Epidermal melanocyte (primary cell): ENCODE results near the gene SMARCC2.

ENCODE experiments used
- DNase-seq: peaks from one replicate; pipeline ENCODE4 v3.0.0; 2011; ENCODE audit warnings: low spot score; ENCODE audit not compliant: insufficient read length

SMARCC2 gene

DNA sequence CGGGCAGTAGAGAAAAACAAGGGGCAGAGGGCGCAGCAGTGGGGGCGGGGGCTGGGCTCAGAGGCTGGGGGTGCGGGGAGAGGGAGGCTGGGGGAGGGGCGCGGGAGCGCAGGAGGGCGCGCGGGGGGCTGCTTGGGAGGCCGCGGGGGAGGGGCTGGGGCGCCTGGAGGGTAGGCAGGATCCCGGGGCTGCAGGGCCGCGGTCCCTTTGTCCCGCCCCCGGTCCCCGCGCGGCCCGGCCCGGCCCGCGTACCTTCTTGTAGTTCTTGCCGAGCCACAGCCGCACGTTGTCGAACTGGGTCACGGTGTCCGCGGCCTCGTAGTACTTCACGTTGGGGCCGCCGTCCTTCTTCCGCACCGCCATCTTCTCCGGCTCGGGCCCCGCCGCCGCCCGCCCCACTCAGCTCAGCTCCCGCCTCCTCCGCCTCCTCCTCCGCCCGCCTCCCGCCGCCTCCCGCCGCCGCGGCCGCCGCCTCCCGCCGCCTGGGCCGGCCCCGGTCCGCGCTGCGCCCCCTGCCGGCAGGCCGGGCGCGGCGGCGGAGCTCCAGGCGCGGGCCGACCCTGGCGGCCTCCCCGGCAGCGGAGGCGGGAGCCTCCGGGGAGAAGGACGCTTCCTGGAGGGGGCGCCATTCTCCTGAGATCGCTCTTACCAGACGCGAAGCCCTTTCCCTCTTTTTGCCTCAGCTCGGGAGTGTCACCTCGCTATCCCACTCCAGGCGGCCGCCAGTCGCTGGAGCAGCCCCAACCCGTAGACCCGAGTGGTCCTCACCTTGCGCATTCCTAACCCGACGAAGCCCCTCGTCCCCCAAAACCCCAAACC is at the start of gene SMARCC2:
Gene SMARCC2, minus strand, starts transcription at position 385 of the 819 bp plus-strand sequence. Its CDS starts 22 bp downstream, at position 363.
- peak; percentile 86 for DNase-seq

DNA sequence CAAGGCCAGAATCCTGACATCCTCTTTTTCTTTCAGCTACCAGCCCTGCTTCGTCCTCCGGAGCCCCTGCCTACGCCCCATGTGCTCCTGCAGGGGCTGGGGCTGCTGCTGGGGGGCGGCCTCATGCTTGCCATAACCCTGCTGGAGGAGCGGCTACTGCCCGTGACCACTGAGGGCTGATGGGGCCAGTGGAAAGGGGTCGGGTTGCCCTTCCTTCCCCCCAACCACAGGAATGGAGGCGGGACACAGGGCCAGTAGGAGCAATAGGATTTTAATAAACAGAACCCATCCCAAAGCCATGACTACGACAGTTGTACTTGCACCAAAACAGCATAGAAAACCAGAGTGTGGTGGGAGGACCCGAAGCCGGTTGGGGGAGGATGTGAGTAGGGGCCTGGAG is 48.3 kb upstream of the SMARCC2 start:
- DNase-seq: no peak

DNA sequence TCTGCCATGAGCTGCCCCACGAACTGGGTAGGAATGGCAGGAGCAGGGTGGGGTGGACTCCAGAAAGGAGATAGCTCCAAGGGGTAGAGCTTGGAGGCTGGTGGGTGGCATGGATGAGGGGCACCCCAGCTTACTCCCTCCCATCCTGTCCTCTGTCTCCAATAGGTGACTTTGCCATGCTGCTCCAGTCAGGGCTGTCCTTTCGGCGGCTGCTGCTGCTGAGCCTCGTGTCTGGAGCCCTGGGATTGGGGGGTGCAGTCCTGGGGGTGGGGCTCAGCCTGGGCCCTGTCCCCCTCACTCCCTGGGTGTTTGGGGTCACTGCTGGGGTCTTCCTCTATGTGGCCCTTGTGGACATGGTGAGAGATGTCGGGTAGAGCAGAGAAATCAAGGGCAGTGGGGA is 47.7 kb upstream of the SMARCC2 start:
- DNase-seq: no peak

DNA sequence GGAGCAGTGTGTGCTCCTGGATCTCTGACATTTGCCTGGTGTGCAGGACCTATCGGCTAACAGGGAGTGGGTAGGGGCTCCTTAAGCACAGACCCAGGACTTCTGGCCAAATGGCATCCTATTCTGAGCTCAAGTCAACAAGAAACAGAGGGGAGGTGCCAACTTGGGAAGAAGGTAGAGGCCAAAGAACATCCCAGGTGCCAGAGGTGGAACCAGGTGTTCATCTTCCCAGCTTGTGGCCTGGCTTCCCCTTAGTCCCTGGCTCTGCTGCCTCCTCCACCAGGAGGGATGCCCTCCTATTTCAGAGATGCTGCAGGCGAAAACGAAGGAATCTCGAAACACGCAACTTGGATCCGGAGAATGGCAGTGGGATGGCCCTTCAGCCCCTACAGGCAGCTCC is 46.8 kb upstream of the SMARCC2 start:
- DNase-seq: no peak

DNA sequence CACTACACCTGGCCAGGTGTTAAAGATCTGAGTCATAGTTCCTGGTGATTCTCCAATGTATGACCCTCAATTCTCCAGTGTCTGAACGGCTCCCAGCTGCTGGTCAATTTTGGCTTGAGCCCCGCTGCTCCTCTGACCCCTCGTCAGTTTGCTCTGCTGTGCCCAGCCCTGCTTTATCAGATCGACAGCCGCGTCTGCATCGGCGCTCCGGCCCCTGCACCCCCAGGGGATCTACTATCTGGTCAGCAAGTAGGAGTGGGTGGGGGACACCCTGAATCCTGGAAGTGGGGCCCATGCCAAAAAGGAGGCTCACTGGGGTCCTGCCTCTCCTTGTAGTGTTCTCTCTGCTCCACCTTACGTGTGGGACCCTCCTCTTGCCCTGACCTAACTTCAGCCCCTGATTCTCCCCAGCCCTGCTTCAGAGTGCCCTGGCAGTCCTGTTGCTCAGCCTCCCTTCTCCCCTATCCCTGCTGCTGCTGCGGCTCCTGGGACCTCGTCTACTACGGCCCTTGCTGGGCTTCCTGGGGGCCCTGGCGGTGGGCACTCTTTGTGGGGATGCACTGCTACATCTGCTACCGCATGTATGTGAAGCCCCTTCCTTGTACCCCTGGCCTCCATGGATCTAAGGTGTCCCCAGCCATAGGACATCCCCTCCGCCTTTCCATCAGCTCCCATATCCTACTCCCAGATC is 45.6 kb upstream of the SMARCC2 start:
- no peak for DNase-seq

DNA sequence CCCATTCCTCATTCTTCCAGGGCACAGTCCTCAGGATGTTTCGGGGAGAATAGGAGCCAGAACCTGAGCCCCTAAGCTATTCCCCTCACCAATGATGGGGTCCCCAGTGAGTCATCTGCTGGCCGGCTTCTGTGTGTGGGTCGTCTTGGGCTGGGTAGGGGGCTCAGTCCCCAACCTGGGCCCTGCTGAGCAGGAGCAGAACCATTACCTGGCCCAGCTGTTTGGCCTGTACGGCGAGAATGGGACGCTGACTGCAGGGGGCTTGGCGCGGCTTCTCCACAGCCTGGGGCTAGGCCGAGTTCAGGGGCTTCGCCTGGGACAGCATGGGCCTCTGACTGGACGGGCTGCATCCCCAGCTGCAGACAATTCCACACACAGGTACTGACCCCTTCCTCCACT is 41.9 kb upstream of the SMARCC2 start:
- no peak for DNase-seq

DNA sequence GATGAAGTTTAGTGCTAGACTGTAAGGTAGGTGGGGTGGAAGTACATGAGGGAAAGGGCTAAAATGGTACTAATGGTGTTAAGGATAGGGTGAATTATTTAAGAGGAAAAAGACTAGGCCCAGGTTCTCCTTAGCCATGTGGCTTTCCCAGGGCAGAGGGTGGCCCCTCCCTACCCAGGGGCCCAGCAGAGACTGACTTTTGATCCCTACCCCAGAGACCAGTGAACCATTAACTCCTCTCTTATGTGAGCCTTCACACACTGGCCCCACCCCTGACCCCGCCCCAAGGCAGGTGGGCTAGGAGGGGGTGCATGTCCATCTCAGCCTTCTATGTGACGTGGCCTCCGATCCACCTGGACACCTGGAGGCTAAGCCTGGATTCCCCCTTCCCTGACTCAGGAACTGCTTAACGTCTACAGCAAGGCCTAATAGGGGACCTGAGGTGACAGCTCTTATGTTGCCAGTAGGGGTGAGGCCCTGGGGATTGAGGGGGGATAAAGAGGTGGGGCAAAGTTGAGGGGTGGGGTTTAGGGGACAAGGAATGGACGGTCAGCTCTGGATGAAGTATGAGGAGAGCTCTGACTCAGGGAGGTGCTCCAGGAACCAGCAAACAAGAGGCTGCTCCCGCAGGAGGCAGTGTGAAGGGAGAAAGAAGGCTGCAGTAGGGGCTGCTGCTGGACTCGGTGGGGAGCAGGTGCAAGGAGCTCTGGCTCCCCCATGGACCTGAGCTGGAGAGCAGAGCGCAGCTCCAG is 41.3 kb upstream of the SMARCC2 start:
- no peak for DNase-seq

DNA sequence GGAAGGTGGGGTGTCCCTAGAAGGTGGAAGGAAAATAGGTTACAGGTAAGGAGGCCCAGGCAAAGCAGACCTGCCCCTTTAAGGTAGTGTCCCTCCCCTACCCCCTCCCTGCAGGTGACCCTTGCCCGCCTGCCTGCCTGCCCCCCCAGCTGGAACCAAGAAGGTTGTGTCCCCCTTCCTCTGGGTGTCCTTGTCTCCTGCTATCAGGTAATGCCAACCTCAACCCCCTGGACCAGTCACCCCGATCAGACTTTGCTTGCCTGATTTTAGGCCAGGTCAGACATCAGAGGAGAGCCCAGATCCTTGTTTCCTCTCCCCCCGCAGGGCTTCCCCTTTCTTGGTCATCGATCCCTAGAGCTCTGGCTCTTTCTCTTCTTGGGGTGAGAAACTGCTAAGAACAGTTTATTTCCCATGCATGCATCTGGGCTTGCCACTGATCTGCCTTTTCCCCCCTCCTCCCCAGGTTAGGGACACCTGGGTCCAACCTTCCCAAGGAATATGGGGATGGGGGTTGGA is 40.7 kb upstream of the SMARCC2 start, which contains the start of gene SLC39A5:
Gene SLC39A5, plus strand, starts transcription at position 136 of the 516 bp plus-strand sequence. CDS start 1,224 bp downstream, outside the sequence.
- no peak for DNase-seq

DNA sequence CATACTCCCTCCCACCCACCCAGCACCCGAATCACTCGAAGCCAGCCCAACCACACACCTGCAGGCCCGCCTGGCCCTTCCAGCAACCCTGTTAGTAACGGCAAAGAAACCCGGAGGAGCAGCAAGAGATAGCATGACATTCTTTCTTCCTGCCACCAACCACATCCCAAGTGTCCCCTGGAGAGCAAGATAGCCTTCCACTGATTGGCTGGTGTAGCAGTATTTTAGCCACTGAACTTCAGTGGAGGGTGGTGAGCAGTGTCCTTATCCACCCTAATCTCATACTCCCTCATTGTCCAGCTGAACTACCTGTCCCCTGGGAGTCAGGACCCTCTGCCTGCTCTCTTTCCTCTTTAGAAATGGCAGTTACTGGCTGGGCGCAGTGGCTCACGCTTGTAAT is 39.8 kb upstream of the SMARCC2 start:
- no peak for DNase-seq

DNA sequence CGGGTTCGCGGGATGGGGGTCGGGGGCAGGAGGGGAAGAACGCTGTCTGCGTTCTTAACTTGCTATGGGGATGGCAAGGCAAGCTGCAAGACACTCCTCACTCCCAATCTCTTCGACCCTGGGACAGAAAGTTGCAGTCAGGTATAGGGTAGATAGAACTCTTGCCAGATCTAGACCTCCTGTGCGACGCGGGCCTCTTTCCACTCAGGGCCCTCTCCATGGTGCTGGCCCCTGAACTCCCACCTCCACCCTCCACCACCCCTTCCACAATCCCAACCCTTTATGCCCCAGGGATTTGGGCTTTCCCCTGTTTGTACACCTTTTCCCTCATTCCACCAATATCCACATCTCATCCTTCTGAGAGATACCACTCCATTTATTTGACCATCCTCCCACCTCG is 35.7 kb upstream of the SMARCC2 start:
- DNase-seq: no peak

DNA sequence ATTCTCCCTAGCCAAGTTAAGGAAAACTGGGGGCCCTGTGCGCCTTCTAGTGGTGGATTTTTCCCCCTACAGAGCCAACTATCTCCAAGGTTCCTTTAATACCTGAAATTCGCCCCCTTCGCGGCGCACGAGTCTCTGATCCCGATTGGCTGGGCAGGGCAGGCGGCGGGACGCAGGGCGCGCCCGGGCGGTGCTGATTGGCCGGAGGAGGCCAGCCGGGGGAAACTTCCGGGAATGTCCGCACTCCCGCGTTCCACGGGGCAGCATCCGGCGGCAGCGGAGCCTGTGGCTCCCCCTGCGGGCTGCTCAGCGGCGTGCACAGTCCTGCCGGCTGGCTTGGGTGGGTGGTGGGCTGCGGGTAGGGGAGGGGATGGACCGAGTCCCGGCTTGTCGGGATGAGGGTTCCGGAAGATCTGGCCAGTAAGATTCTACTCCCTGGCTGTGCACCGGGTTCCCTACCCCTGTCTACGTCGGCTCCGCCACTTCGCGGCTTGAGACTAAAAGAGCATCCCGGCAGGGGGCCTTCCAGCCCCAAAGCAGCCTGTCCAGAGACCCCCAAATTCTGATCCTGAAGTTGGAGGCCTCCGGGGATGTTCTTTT is 34.9 kb upstream of the SMARCC2 start, which contains the start of gene NABP2:
Gene NABP2, plus strand, starts transcription at position 241 of the 600 bp plus-strand sequence. CDS start 515 bp downstream, outside the sequence.
- DNase-seq: peak; percentile 98

DNA sequence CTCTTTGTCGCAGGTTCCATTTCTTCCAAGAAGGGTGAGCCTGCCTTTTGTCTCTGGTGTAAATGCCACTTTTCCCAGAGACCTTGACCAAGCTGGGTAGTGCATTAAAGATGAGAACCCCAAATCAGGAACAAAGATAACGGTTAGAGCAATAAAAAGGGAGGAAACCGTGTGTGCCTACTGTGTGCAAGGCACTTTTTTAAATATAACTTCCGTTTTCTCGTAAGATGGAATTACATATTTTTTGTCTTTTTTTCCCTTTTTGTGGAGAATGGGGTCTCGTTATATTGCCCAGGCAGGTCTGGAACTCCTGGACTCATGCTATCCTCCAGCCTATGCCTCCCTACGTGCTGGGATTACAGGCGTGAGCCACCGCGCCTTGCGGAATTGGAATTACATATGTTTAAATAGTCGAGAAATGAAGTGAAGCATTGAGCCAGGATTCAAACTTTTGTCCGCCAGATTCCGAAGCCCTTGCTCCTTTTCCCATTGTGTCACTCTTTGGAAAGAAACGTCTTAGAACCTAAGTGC is 34.4 kb upstream of the SMARCC2 start:
- DNase-seq: no peak

DNA sequence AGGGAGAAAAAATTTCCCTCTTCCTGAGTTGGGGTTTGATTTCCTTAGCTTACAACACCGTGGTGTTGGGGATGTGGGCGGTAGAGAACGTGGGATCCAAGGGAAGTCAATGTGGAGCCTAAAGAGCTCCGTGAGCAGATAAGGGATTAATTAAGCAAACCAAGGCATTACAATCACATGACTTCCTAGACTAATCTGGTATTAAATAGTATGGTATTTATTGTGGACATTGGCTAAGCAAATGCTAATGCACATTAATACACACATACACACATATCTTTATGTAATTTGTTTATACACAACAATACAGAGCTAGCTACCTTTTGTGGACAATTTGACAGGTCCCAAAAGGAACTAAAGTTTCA is 33.2 kb upstream of the SMARCC2 start:
- DNase-seq: peak; percentile 8

DNA sequence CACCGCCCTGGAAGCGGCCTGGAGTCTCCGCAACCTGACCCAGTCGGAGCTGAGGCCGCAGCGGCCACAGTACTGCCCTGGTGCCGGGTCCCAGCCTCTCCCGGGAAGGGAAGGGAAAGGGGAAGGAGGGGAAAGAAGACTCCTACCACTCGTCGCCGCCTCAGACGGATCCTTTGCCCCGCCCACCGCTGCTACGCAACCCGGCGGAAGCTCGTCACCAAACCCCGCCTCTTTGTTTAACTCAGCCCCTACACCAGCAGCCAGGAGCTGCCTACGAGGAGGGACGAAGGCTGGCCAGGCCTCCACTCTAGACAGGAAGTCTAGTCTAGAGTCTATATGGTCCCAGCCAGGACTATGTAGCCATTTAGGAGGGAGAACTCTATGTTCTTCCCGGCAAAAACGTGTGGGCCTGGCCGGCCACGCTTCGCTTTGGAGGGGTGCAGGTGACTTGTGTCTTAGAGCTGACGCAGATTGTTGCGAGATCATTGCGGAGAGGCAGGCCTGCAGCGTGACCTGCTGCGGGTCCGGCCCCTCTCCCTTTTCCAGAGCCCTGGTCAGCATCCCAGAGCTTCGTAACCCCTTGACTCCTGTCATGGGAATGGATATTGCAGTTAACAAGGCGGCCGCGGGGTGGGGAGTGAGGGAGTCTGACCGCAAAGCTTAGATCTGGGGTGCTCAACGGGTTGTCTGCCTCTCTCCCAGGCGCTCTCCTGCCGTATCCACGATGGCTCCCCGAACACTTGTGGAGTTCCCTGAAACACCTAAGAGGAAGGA is 32.7 kb upstream of the SMARCC2 start, which contains the start of gene RNF41:
Gene RNF41, minus strand, starts transcription at position 166 of the 774 bp plus-strand sequence. CDS start 7,875 bp downstream, outside the sequence.
- peak; percentile 97 for DNase-seq

DNA sequence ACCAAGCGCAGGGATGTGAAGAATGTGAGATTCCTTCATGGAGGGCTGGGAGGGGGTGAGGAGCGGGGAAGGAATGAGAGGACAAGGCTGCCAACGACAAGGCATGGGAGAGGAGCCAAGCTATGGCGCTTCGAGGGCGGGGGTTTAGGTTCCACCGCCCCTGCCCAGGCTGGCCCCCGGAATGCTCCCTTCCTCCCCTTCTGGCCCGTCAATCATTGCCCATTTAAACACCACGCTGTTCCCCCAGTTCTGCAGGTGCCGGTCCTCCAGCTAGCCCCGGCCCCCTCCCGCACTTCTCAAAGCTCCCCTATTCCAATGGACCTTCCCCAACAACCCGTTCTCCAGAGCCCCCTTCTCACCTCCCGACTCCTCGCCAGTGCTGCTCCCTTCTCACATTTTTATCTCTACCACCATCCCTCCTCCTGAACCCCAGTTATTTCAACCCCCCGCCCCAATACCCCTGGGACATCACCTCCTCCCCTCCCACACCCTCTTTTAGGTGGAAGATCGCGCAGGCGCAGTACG is 32.0 kb upstream of the SMARCC2 start:
- peak; percentile 80 for DNase-seq

DNA sequence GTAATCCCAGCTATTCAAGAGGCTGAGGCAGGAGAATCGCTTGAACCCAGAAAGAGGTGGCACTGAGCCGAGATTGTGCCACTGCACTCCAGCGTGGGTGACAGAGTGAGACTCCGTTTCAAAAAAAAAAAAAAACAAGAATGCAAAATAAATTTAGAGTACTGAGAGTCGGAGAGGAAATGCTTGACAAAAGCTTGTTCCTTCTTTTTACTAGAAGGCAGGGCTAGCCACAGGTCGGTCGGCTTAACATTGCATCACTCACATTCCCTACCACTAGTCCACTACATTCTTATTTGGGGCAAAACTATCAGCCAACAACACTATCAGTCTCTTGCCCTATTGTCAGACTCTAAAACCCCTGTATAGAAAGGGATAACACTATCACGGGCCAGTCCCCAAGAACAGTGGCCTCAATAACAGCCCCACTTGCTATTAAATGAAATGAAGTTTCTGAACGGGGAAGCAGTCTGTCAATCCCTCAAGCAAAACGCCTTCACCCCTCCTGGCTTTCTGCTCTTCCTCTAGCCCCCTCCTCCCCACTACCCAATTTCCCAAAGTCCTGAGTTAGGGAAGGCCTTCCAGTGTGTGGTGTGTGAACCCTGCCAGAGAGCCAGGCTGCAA is 31.4 kb upstream of the SMARCC2 start:
- peak; percentile 31 for DNase-seq

DNA sequence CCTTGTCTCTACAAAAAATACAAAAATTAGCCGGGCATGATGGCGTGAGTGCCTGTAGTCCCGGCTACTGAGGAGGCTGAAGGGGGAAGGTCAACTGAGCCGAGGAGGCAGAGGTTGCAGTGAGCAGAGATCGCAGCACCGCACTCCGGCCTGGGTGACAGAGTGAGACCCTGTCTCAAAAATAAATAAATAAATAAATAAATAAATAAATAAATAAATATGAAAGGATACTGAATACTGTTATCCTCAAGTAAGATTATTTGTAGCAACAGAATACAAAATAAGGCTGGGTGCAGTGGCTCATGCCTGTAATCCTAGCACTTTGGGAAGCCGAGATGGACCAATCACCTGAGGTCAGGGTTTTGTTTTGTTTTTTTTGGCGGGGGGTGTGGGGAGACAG is 30.6 kb upstream of the SMARCC2 start:
- no peak for DNase-seq

DNA sequence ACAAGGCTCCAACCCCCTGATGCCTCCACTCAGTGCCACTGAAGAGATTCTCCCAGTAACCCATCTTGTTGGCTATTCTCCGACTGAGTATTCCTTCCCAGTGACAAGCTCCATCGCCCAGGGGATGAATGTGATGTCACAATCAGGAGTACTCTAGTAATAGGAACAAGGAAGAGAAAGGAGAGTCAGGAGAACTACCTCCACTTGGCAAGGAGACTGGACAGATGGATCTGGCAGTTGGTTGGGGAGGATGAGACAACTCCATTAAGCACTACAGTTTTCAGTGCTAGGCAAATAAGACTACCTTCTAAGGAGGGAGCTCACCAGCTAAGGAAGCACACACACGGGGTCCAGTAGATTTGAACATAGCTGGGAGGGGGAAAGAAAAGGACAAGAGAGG is 27.2 kb upstream of the SMARCC2 start:
- no peak for DNase-seq

DNA sequence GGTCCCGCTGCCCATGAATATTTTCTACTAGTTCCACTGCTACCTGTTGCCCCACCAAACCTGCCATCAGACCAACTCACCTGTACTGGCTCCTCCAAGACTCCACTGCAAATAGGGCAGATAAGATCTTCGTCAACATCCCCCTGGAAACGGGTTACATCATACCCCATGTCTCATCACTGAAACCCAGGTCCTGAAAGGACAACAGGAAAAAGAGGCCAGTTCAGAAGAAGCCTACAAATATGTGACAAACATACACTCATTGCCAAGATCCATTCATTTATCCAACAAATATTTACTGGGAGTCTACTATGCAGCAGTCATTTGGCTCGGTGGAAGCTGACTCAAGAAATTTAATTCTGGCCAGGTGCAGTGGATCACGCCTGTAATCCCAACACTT is 24.6 kb upstream of the SMARCC2 start:
- no peak for DNase-seq
